Mesothelial cell of epicardium (in vitro differentiated cells): ENCODE measurements around the gene MACROD2. TPM values are rescaled to one million over a fixed set of nuclear protein-coding genes. Genes with fewer than 3 reads are reported as not detected.
A peak's percentile ranks its signal among the peaks of the same experiment; 100 is the strongest.

ENCODE experiments used
- DNase-seq, 2 experiments: peaks; one replicate each; pipeline ENCODE4 v3.0.0; 2021; ENCODE audit warnings: low spot score in 2 of 2; ENCODE audit not compliant: unreplicated experiment in 2 of 2
- H3K27ac Mint-ChIP-seq: 2 replicates; pipeline ENCODE4 v1.8.0; 2021; ENCODE audit warnings: mixed read lengths
- H3K27me3 Mint-ChIP-seq: 2 replicates; pipeline ENCODE4 v1.8.0; 2021; ENCODE audit warnings: low read depth, mixed read lengths
- H3K36me3 Mint-ChIP-seq: 2 replicates; pipeline ENCODE4 v1.8.0; 2021; ENCODE audit warnings: mixed read lengths
- H3K4me1 Mint-ChIP-seq: 2 replicates; pipeline ENCODE4 v1.8.0; 2021; ENCODE audit warnings: mixed read lengths
- H3K4me3 Mint-ChIP-seq: 2 replicates; pipeline ENCODE4 v1.8.0; 2021; ENCODE audit warnings: mild to moderate bottlenecking, moderate library complexity, mixed read lengths
- H3K9me3 Mint-ChIP-seq: 2 replicates; pipeline ENCODE4 v1.8.0; 2021; ENCODE audit warnings: mixed read lengths
- total RNA-seq: library from RNA; stranded (reverse); gene quantifications from 3 replicates; pipeline ENCODE4 v1.2.1, GENCODE V29; 2021
- TF ChIP-seq, protein P1 (sequence below): fragments of 200-600 bp; sonication (generic); IDR thresholded peaks from one replicate; pipeline ENCODE4 v1.5.0; 2021; ENCODE audit warnings: antibody characterized with exemption; ENCODE audit not compliant: unreplicated experiment

Gene MACROD2
- total RNA-seq, 1 donor from 2014 or later = 10.0 TPM

- H3K9me3 Mint-ChIP-seq = no peaks in the 10 kb centered on the region
- no peaks in the 10 kb centered on the region for H3K27me3 Mint-ChIP-seq
- no peaks in the 10 kb centered on the region for H3K36me3 Mint-ChIP-seq
- H3K4me1 Mint-ChIP-seq = peaks cover 22% of the 10 kb centered on the region
- no peak overlapping the region for H3K4me3 Mint-ChIP-seq
- DNase-seq = no peak
- H3K27ac Mint-ChIP-seq = peak overlapping the region; percentile 48
- TF ChIP-seq, protein P1, sequence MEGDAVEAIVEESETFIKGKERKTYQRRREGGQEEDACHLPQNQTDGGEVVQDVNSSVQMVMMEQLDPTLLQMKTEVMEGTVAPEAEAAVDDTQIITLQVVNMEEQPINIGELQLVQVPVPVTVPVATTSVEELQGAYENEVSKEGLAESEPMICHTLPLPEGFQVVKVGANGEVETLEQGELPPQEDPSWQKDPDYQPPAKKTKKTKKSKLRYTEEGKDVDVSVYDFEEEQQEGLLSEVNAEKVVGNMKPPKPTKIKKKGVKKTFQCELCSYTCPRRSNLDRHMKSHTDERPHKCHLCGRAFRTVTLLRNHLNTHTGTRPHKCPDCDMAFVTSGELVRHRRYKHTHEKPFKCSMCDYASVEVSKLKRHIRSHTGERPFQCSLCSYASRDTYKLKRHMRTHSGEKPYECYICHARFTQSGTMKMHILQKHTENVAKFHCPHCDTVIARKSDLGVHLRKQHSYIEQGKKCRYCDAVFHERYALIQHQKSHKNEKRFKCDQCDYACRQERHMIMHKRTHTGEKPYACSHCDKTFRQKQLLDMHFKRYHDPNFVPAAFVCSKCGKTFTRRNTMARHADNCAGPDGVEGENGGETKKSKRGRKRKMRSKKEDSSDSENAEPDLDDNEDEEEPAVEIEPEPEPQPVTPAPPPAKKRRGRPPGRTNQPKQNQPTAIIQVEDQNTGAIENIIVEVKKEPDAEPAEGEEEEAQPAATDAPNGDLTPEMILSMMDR = no peak
These were observed 412.0 kb downstream of the MACROD2 start for GRCh38 chr20:14407336-14407735.

DNA sequence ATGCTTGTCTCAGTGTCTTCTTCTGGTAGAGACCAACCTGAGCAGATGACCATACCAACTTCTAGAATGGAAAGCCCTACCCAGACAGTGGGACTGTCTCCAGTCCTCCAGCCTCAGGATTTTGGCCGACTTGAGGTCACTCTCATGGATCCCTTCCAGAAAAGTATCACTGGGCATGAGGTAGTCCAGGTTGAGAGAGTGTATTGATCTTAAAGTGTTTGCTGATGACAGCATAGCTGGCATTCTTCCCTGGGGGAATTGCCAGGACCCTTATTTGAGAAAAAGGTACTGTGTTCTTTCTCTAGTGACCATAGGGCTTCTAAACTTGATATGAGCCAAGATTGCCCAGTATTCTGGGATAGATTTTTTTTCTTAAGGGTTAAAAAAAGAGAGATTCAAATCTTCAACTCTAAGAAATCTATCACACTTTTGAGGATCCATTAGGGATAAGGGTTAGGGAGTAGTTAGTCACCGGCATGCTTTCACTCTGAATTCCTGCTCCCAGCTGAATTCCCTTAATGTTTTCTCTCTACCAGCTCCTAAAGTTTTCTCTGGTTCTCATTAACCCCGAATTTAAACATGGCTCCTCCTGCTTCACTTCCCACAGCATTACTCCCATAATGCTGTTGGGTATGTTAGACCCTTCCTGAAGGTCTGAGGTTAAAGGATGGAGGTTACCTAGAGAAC is 415.7 kb downstream of the MACROD2 start:
- H3K27ac Mint-ChIP-seq = no peak overlapping the region
- H3K9me3 Mint-ChIP-seq = no peaks in the 10 kb centered on the region
- no peak overlapping the region for H3K4me3 Mint-ChIP-seq
- DNase-seq = no peak
- H3K27me3 Mint-ChIP-seq = no peaks in the 10 kb centered on the region
- peaks cover 42% of the 10 kb centered on the region for H3K4me1 Mint-ChIP-seq
- TF ChIP-seq, protein P1 = no peak
- no peaks in the 10 kb centered on the region for H3K36me3 Mint-ChIP-seq

DNA sequence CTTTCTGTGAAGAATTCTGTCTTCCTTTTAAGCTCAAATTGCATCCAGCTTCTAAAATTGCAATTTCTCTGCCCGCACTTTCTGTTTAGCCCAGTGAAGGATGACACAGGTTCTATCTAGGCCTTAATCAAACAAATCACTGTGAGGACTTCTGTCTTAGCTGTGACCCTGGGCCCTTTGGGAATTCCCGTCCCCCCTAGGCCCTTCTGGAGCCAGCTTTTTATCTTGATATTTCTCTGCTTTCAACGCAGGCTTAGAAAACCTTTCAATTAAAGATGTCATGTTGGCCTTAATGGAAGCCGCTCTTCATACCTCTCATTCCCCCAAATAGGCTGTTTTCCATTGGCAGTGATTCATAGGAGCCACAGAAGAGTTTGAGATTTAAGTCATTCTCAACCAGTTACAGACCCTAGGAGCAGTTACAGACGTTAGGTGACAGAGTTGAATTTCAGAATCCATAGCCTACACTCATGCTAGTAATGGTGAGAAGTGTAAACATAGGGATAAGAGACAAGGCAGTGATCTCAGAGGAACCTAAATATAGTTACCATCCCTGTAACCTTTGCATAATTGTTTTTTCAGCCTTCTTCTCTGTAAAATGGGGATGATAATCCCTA is 416.9 kb downstream of the MACROD2 start:
- no peaks in the 10 kb centered on the region for H3K27me3 Mint-ChIP-seq
- H3K36me3 Mint-ChIP-seq = no peaks in the 10 kb centered on the region
- no peak overlapping the region for H3K4me3 Mint-ChIP-seq
- H3K4me1 Mint-ChIP-seq = peaks cover 37% of the 10 kb centered on the region
- H3K27ac Mint-ChIP-seq = peak overlapping the region; percentile 80
- TF ChIP-seq, protein P1 = no peak
- DNase-seq = no peak
- H3K9me3 Mint-ChIP-seq = no peaks in the 10 kb centered on the region

DNA sequence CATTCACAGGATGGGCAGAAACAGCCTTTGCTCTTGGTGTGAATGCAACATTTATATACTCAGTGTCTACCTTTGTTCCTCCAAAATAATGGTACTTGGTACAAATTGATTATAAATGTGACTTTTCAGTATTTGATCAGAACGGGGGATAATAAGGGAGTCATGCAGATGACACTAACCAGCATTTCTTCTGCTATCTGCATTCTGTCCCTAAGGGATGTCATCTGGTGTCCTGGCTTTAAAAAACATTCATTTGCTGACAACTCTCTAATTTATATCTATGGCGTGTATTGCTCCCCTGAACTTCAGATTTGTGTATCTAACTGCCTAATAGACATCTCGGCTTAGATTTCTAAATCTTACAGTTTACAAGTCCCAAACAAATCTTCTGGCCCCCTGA is 418.5 kb downstream of the MACROD2 start:
- peaks cover 41% of the 10 kb centered on the region for H3K4me1 Mint-ChIP-seq
- TF ChIP-seq, protein P1 = no peak
- no peaks in the 10 kb centered on the region for H3K9me3 Mint-ChIP-seq
- peak overlapping the region; percentile 57 for H3K27ac Mint-ChIP-seq
- H3K4me3 Mint-ChIP-seq = no peak overlapping the region
- no peaks in the 10 kb centered on the region for H3K36me3 Mint-ChIP-seq
- H3K27me3 Mint-ChIP-seq = no peaks in the 10 kb centered on the region
- no peak for DNase-seq

GRCh38 chr20:14414560-14414959 is 419.2 kb downstream of the MACROD2 start:
- Mint-ChIP-seq H3K27me3 (no peaks in the 10 kb centered on the region), H3K4me1 (peaks cover 41% of the 10 kb centered on the region), H3K36me3 (no peaks in the 10 kb centered on the region), H3K9me3 (no peaks in the 10 kb centered on the region), H3K27ac (peak overlapping the region; percentile 57), H3K4me3 (no peak overlapping the region)
- TF ChIP-seq, protein P1 = no peak
- DNase-seq = no peak
